GM12864 (cell line): ENCODE results near the gene NVL.

ENCODE experiments used
- DNase-seq: peaks from one replicate; pipeline ENCODE4 v3.0.0-alpha.2; 2011; ENCODE audit warnings: low read depth
- H3K4me3 ChIP-seq: 2 replicates; pipeline ENCODE4 v1.5.1; 2011; ENCODE audit warnings: mild to moderate bottlenecking, low read depth, low read length, control low read depth
- CTCF ChIP-seq: IDR thresholded peaks from 2 replicates; pipeline ENCODE4 v1.5.1; 2011; ENCODE audit warnings: low read depth, mild to moderate bottlenecking, moderate library complexity, low read length, control low read depth, inconsistent platforms; ENCODE audit errors: missing control alignments

NVL gene

GRCh38 chr1:224196813-224197600 lies 133.0 kb downstream of the NVL start:
- DNase-seq = no peak
- TF ChIP-seq CTCF = no peak
- no peak overlapping the region for H3K4me3 ChIP-seq

- no peak for TF ChIP-seq CTCF
- no peak overlapping the region for H3K4me3 ChIP-seq
- no peak for DNase-seq
Observed at GRCh38 chr1:224193319-224193966, 136.5 kb downstream of the NVL start.

GRCh38 chr1:224192082-224192788 lies 137.7 kb downstream of the NVL start:
- no peak overlapping the region for H3K4me3 ChIP-seq
- no peak for TF ChIP-seq CTCF
- no peak for DNase-seq

GRCh38 chr1:224189561-224189960 lies 140.4 kb downstream of the NVL start:
- DNase-seq = no peak
- TF ChIP-seq CTCF = no peak

GRCh38 chr1:224188286-224188685 lies 141.7 kb downstream of the NVL start:
- no peak for TF ChIP-seq CTCF
- DNase-seq = no peak
- H3K4me3 ChIP-seq = no peak overlapping the region

More at GRCh38 chr1:224189561-224189960, 140.4 kb downstream of the NVL start:
- H3K4me3 ChIP-seq = no peak overlapping the region

GRCh38 chr1:224185208-224185607 lies 144.8 kb downstream of the NVL start:
- DNase-seq = no peak
- H3K4me3 ChIP-seq = peak overlapping the region; percentile 66
- TF ChIP-seq CTCF = no peak
